HEK293 (cell line): ENCODE measurements around the gene MOCS3.

Source experiments
- CTCF ChIA-PET: fragments of 350-600 bp; formaldehyde crosslinking; extraction: SDS; loops from one replicate; lab custom pipeline; 2021; ENCODE audit warnings: antibody characterized with exemption; lab: Yijun Ruan, JAX
- POLR2A ChIA-PET: fragments of 300-600 bp; formaldehyde crosslinking; extraction: SDS; loops from one replicate; lab custom pipeline; 2020; ENCODE audit warnings: antibody characterized with exemption, inconsistent platforms; lab: Yijun Ruan, JAX
- H3K27ac ChIP-seq: fragments of 200-500 bp; sonication (Bioruptor generic); 2 replicates; pipeline ENCODE4 v1.5.1; 2014; ENCODE audit warnings: low read depth, low read length, control low read depth, inconsistent platforms; ENCODE audit errors: extremely low read depth
- H3K36me3 ChIP-seq, 2 experiments: fragments of 200-500 bp in 1 of 2; sonication (Bioruptor generic) in 1 of 2; 1 replicate in 1 of 2; 2 replicates in 1 of 2; pipeline ENCODE4 v1.5.1; 2014 to 2017; ENCODE audit warnings: inconsistent platforms in 2 of 2, low read length in 2 of 2; ENCODE audit not compliant: control insufficient read depth in 2 of 2, insufficient read depth in 1 of 2
- H3K4me1 ChIP-seq: fragments of 200-500 bp; sonication (Bioruptor generic); 2 replicates; pipeline ENCODE4 v1.5.1; 2014; ENCODE audit warnings: mild to moderate bottlenecking, low read length, inconsistent platforms; ENCODE audit not compliant: control insufficient read depth, insufficient read depth
- H3K4me3 ChIP-seq: 2 replicates; pipeline ENCODE4 v1.5.1; 2011; ENCODE audit warnings: low read depth, mild to moderate bottlenecking, control low read depth, low read length, moderate library complexity
- H3K9me3 ChIP-seq: fragments of 200-500 bp; sonication (Bioruptor generic); 2 replicates; pipeline ENCODE4 v1.5.1; 2014; ENCODE audit warnings: low read depth, low read length, inconsistent platforms; ENCODE audit not compliant: control insufficient read depth, insufficient read depth
- EGR2 ChIP-seq: fragments of 450-650 bp; formaldehyde crosslinking; IDR thresholded peaks from 2 replicates; pipeline ENCODE4 v1.5.1; 2016; ENCODE audit warnings: low read depth, missing biosample characterization, missing genetic modification characterization
- GLIS2 ChIP-seq: fragments of 450-650 bp; formaldehyde crosslinking; IDR thresholded peaks from 2 replicates; pipeline ENCODE4 v1.5.1; 2016; ENCODE audit warnings: missing biosample characterization, missing genetic modification characterization
- KLF1 ChIP-seq: fragments of 450-650 bp; formaldehyde crosslinking; IDR thresholded peaks from 2 replicates; pipeline ENCODE4 v1.5.1; 2016; ENCODE audit warnings: missing biosample characterization, missing genetic modification characterization
- KLF7 ChIP-seq: fragments of 450-650 bp; formaldehyde crosslinking; IDR thresholded peaks from 2 replicates; pipeline ENCODE4 v1.5.1; 2016; ENCODE audit warnings: missing biosample characterization, missing genetic modification characterization, borderline replicate concordance
- KLF8 ChIP-seq: fragments of 450-650 bp; formaldehyde crosslinking; IDR thresholded peaks from 2 replicates; pipeline ENCODE4 v1.5.1; 2016; ENCODE audit warnings: missing biosample characterization, missing genetic modification characterization
- KLF9 ChIP-seq: fragments of 450-650 bp; formaldehyde crosslinking; IDR thresholded peaks from 2 replicates; pipeline ENCODE4 v1.5.1; 2016; ENCODE audit warnings: missing biosample characterization, missing genetic modification characterization, low read depth
- SP7 ChIP-seq: fragments of 450-650 bp; formaldehyde crosslinking; IDR thresholded peaks from 2 replicates; pipeline ENCODE4 v1.5.1; 2016; ENCODE audit warnings: missing biosample characterization, missing genetic modification characterization
- ZBTB49 ChIP-seq: fragments of 450-650 bp; formaldehyde crosslinking; IDR thresholded peaks from 2 replicates; pipeline ENCODE4 v1.5.1; 2016; ENCODE audit warnings: missing biosample characterization, missing genetic modification characterization, low read depth
- ZBTB8A ChIP-seq: fragments of 450-650 bp; formaldehyde crosslinking; IDR thresholded peaks from 2 replicates; pipeline ENCODE4 v1.5.1; 2016; ENCODE audit warnings: missing biosample characterization, missing genetic modification characterization
- ZFP37 ChIP-seq: fragments of 450-650 bp; formaldehyde crosslinking; IDR thresholded peaks from 2 replicates; pipeline ENCODE4 v1.5.1; 2016; ENCODE audit warnings: missing biosample characterization, missing genetic modification characterization
- ZNF175 ChIP-seq: fragments of 450-650 bp; formaldehyde crosslinking; IDR thresholded peaks from 2 replicates; pipeline ENCODE4 v1.5.1; 2016; ENCODE audit warnings: missing biosample characterization, missing genetic modification characterization
- ZNF341 ChIP-seq: fragments of 450-650 bp; formaldehyde crosslinking; IDR thresholded peaks from 2 replicates; pipeline ENCODE4; 2016; ENCODE audit warnings: low read depth, missing biosample characterization, missing genetic modification characterization
- ZNF529 ChIP-seq: fragments of 450-650 bp; formaldehyde crosslinking; IDR thresholded peaks from 2 replicates; pipeline ENCODE4 v1.5.1; 2017; ENCODE audit warnings: missing genetic modification characterization, missing biosample characterization; ENCODE audit not compliant: insufficient replicate concordance
- ZNF596 ChIP-seq: fragments of 450-650 bp; IDR thresholded peaks from 2 replicates; pipeline ENCODE4 v1.5.0; 2018; ENCODE audit warnings: missing biosample characterization, mild to moderate bottlenecking, missing genetic modification characterization, moderate library complexity
- ZNF629 ChIP-seq: fragments of 450-650 bp; formaldehyde crosslinking; IDR thresholded peaks from 2 replicates; pipeline ENCODE4 v1.5.1; 2017; ENCODE audit warnings: missing biosample characterization, missing genetic modification characterization
- ZNF701 ChIP-seq: fragments of 450-650 bp; formaldehyde crosslinking; IDR thresholded peaks from 2 replicates; pipeline ENCODE4 v1.5.1; 2016; ENCODE audit warnings: missing biosample characterization, missing genetic modification characterization
- ZNF747 ChIP-seq: fragments of 450-650 bp; formaldehyde crosslinking; IDR thresholded peaks from 2 replicates; pipeline ENCODE4 v1.5.1; 2016; ENCODE audit warnings: missing biosample characterization, missing genetic modification characterization
- ZNF843 ChIP-seq: fragments of 450-650 bp; formaldehyde crosslinking; IDR thresholded peaks from 2 replicates; pipeline ENCODE4 v1.5.1; 2016; ENCODE audit warnings: missing biosample characterization, missing genetic modification characterization
- TF ChIP-seq, protein P1 (sequence below): fragments of 450-650 bp; formaldehyde crosslinking; IDR thresholded peaks from 2 replicates; pipeline ENCODE4 v1.5.1; 2016; ENCODE audit warnings: missing biosample characterization, missing genetic modification characterization
- TF ChIP-seq, protein P2 (sequence below): fragments of 450-650 bp; formaldehyde crosslinking; IDR thresholded peaks from 2 replicates; pipeline ENCODE4 v1.5.1; 2016; ENCODE audit warnings: missing biosample characterization, missing genetic modification characterization, borderline replicate concordance
- TF ChIP-seq, protein P3 (sequence below): IDR thresholded peaks from 2 replicates; pipeline ENCODE4 v1.6.1; 2011; ENCODE audit warnings: mild to moderate bottlenecking, low read depth, low read length, borderline replicate concordance
- TF ChIP-seq, protein P4 (sequence below): fragments of 450-650 bp; formaldehyde crosslinking; IDR thresholded peaks from 2 replicates; pipeline ENCODE4 v1.5.1; 2016; ENCODE audit warnings: missing biosample characterization, missing genetic modification characterization

Gene MOCS3

DNA sequence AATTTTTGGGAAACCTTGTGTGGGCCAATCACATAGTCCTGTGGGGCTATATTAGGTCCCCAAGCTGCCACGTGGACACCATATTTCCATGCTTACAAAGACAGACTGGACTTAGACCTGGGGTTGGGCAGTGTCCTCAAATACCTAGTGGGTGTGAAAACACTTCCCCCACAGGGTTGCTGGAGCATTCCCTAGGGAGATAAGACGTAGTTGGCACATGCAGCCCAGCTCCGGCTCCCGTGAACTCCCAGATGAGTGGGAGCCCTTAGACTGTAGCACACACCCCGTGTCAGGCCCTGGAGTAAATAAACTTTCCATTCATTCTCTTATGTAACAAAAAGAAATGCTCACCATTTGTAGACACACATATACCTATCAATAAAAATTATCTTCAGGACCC is 50.1 kb downstream of the MOCS3 start (continued):
- TF ChIP-seq ZNF747 (tag by site-specific recombination): no peak
- TF ChIP-seq GLIS2 (tag by site-specific recombination): no peak
- TF ChIP-seq, protein P1, sequence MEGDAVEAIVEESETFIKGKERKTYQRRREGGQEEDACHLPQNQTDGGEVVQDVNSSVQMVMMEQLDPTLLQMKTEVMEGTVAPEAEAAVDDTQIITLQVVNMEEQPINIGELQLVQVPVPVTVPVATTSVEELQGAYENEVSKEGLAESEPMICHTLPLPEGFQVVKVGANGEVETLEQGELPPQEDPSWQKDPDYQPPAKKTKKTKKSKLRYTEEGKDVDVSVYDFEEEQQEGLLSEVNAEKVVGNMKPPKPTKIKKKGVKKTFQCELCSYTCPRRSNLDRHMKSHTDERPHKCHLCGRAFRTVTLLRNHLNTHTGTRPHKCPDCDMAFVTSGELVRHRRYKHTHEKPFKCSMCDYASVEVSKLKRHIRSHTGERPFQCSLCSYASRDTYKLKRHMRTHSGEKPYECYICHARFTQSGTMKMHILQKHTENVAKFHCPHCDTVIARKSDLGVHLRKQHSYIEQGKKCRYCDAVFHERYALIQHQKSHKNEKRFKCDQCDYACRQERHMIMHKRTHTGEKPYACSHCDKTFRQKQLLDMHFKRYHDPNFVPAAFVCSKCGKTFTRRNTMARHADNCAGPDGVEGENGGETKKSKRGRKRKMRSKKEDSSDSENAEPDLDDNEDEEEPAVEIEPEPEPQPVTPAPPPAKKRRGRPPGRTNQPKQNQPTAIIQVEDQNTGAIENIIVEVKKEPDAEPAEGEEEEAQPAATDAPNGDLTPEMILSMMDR (tag by site-specific recombination): no peak
- TF ChIP-seq, protein P2, sequence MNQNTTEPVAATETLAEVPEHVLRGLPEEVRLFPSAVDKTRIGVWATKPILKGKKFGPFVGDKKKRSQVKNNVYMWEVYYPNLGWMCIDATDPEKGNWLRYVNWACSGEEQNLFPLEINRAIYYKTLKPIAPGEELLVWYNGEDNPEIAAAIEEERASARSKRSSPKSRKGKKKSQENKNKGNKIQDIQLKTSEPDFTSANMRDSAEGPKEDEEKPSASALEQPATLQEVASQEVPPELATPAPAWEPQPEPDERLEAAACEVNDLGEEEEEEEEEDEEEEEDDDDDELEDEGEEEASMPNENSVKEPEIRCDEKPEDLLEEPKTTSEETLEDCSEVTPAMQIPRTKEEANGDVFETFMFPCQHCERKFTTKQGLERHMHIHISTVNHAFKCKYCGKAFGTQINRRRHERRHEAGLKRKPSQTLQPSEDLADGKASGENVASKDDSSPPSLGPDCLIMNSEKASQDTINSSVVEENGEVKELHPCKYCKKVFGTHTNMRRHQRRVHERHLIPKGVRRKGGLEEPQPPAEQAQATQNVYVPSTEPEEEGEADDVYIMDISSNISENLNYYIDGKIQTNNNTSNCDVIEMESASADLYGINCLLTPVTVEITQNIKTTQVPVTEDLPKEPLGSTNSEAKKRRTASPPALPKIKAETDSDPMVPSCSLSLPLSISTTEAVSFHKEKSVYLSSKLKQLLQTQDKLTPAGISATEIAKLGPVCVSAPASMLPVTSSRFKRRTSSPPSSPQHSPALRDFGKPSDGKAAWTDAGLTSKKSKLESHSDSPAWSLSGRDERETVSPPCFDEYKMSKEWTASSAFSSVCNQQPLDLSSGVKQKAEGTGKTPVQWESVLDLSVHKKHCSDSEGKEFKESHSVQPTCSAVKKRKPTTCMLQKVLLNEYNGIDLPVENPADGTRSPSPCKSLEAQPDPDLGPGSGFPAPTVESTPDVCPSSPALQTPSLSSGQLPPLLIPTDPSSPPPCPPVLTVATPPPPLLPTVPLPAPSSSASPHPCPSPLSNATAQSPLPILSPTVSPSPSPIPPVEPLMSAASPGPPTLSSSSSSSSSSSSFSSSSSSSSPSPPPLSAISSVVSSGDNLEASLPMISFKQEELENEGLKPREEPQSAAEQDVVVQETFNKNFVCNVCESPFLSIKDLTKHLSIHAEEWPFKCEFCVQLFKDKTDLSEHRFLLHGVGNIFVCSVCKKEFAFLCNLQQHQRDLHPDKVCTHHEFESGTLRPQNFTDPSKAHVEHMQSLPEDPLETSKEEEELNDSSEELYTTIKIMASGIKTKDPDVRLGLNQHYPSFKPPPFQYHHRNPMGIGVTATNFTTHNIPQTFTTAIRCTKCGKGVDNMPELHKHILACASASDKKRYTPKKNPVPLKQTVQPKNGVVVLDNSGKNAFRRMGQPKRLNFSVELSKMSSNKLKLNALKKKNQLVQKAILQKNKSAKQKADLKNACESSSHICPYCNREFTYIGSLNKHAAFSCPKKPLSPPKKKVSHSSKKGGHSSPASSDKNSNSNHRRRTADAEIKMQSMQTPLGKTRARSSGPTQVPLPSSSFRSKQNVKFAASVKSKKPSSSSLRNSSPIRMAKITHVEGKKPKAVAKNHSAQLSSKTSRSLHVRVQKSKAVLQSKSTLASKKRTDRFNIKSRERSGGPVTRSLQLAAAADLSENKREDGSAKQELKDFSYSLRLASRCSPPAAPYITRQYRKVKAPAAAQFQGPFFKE (tag by site-specific recombination): no peak
- no peak for TF ChIP-seq KLF8
- TF ChIP-seq, protein P3, sequence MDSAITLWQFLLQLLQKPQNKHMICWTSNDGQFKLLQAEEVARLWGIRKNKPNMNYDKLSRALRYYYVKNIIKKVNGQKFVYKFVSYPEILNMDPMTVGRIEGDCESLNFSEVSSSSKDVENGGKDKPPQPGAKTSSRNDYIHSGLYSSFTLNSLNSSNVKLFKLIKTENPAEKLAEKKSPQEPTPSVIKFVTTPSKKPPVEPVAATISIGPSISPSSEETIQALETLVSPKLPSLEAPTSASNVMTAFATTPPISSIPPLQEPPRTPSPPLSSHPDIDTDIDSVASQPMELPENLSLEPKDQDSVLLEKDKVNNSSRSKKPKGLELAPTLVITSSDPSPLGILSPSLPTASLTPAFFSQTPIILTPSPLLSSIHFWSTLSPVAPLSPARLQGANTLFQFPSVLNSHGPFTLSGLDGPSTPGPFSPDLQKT: no peak

- ChIA-PET POLR2A (no interaction called here), CTCF (no interaction called here)
- H3K27ac ChIP-seq: no peak overlapping the region
- H3K36me3 ChIP-seq: peaks cover 0 to 35% of the 10 kb centered on the region in 2 experiments; a peak in 1 of 3 replicates
- H3K9me3 ChIP-seq: no peaks in the 10 kb centered on the region
- H3K4me1 ChIP-seq: no peaks in the 10 kb centered on the region
- H3K4me3 ChIP-seq: no peak overlapping the region
- TF ChIP-seq ZNF701: no peak
- TF ChIP-seq ZFP37 (tag by site-specific recombination): no peak
- TF ChIP-seq ZBTB8A (tag by site-specific recombination): no peak
- no peak for TF ChIP-seq KLF7 (tag by site-specific recombination)
- TF ChIP-seq ZBTB49 (tag by site-specific recombination): no peak
- TF ChIP-seq ZNF341: no peak
- no peak for TF ChIP-seq SP7
- no peak for TF ChIP-seq EGR2 (tag by site-specific recombination)
- TF ChIP-seq, protein P4, sequence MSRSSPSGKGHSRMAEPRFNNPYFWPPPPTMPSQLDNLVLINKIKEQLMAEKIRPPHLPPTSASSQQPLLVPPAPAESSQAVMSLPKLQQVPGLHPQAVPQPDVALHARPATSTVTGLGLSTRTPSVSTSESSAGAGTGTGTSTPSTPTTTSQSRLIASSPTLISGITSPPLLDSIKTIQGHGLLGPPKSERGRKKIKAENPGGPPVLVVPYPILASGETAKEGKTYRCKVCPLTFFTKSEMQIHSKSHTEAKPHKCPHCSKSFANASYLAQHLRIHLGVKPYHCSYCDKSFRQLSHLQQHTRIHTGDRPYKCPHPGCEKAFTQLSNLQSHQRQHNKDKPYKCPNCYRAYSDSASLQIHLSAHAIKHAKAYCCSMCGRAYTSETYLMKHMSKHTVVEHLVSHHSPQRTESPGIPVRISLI (tag by site-specific recombination): no peak
- no peak for TF ChIP-seq ZNF596 (tag by site-specific recombination)
- no peak for TF ChIP-seq ZNF175
- TF ChIP-seq ZNF529: no peak
- TF ChIP-seq ZNF629 (tag by site-specific recombination): no peak
- no peak for TF ChIP-seq KLF1 (tag by site-specific recombination)
- TF ChIP-seq KLF9: no peak
- TF ChIP-seq ZNF843 (tag by site-specific recombination): no peak
These were observed 50.9 kb downstream of the MOCS3 start for GRCh38 chr20:51009303-51010042.
